Eye (tissue), 1 donor: ENCODE data around the gene LRRC40.
"Not testable (repeated sequence)": the region's sequence is repeated elsewhere in the genome, so short reads cannot be mapped to it uniquely, and the experiment has no call there.

Experiments used
- DNase-seq: peaks from one replicate; pipeline ENCODE4 v3.0.0-alpha.2; 2015

Gene LRRC40

DNA sequence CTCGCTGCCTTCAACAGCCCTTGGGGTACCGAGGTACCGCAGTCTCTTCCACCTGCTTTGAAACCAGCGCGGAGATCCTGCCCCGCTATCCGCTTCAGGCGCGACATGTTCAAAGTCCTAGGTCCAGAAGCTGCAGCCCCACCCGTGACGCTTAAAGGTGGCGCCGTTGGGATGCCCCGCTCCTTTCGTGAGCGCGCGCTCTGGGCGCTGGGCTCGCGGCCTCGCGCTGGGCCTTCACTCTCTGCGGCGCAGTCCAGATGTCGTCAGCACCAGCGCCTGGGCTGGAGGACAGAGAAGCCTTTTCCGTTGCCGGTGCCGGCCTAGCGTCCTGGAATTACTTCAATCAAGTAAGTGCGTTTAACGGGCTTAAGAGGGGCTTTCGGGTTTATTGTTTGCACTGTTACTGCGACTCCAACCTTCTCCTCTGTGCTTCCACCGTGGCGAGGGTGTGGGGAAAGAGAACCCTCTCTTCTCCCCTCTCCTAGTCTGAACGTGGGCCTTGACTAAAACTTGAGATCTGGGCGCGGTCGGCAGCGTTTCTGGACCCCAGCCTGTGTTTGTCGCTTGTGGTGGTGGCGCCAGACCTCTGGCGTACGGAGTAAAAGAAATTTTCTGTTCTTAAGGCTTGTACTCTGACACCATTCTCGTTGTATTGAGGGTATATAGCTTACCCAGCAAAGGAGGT, at the start of gene LRRC40:
TSS of gene LRRC40 (minus strand) at position 146 of the 685 bp plus-strand sequence. CDS start at position 107, 39 bp downstream.
- peak; percentile 99 for DNase-seq

GRCh38 chr1:70248729-70249128, 43.4 kb upstream of the LRRC40 start:
- DNase-seq = no peak

- no peak for DNase-seq
Observed at GRCh38 chr1:70247768-70248167, 42.4 kb upstream of the LRRC40 start.

- DNase-seq = no peak
Observed at GRCh38 chr1:70247122-70247521, 41.7 kb upstream of the LRRC40 start.

- DNase-seq = no peak
Observed at GRCh38 chr1:70239940-70240339, 34.6 kb upstream of the LRRC40 start.

GRCh38 chr1:70234733-70235132, 29.4 kb upstream of the LRRC40 start:
- no peak for DNase-seq

- no peak for DNase-seq
Observed at GRCh38 chr1:70231475-70231874, 26.1 kb upstream of the LRRC40 start.

GRCh38 chr1:70228670-70229069, 23.3 kb upstream of the LRRC40 start:
- DNase-seq = no peak

- no peak for DNase-seq
Observed at GRCh38 chr1:70227439-70227838, 22.1 kb upstream of the LRRC40 start.

- no peak for DNase-seq
Observed at GRCh38 chr1:70224954-70225353, 19.6 kb upstream of the LRRC40 start.

DNA sequence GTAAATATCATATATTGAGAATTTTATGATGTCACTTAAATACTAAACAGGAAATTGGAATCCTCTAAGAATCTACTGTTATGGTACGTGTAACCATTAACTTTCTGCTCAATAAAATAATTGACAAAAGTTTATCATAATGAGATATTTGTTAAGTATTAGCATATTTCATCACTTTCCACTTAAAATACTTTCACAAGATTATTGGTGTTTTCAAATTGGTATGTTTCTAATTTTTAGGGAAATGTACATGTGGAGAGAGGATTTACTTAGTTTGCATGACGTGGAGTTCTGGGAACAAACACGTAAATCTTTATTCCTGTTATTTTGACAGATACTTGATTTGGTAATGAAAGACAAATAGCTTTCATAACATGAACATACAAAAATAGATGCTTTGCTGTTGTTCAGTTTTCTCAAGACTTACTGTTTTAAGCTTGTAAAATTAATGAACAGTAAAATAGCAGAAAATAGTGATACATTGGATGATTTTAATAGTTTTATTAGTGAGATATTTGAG, 17.4 kb upstream of the LRRC40 start:
- peak; percentile 14 for DNase-seq

DNA sequence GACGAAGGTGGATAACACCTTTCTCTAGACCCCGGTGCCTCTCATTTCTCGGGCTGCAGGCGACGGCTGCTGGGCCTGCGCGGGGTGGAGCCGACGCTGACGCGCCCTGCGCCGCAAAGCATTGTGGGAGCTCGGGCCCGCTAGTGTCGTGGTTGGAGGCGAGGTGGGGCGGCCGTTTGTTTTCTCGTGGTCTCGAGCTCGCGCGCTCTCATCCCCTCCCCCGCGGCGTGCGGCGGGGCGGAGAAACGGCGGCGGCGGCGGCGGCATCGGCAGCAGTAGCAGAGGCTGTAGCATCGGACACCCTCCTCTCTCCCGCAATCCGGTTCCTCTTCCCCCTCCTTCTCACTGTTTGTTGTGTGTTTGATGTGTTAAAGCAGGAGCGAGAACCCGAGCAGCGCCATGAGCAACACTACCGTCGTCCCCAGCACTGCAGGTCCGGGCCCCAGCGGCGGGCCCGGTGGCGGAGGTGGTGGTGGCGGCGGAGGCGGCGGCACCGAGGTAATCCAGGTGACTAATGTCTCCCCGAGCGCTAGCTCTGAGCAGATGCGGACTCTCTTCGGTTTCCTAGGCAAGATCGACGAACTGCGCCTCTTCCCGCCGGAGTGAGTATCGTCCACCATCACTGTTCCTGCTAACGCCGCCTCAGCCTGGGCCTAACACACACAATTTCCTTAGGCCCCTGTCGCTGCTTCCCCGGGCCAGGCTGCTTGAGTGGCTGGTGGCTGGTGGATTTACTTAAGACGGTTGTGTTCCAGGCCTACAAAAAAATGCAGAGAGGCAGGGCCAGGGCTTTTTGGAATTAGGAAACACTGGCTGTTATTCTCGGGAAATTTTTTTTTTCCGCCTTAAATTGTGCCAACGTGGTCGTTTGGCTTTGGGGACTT, 16.1 kb upstream of the LRRC40 start, which contains the start of gene SRSF11:
TSS of gene SRSF11 (plus strand) at position 143 of the 884 bp plus-strand sequence. CDS start at position 400, 257 bp downstream.
- peak; percentile 98 for DNase-seq

GRCh38 chr1:70220517-70221237, 15.3 kb upstream of the LRRC40 start:
- DNase-seq = no peak

GRCh38 chr1:70220015-70220414, 14.6 kb upstream of the LRRC40 start:
- DNase-seq = peak; percentile 11

DNA sequence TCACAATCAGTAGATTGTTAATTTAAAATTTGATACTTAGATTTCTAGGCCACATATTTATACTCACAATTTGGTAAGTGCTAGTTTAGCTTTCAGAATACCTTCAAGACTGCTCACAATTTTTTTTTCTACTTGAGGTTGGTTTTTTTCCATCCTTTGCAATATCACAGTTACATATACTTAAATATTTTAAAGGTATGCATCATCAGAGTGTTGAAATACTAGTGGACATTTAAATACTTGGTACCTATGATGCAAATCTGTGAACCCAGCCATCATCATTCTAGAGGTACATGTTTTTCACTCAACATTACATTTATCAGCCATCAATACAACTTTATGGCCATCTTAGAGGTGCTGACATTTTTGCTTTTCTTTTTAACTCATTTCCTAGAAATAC, 6.2 kb upstream of the LRRC40 start:
- DNase-seq = no peak

- DNase-seq = no peak
Observed at GRCh38 chr1:70210820-70211219, 5.4 kb upstream of the LRRC40 start.

DNA sequence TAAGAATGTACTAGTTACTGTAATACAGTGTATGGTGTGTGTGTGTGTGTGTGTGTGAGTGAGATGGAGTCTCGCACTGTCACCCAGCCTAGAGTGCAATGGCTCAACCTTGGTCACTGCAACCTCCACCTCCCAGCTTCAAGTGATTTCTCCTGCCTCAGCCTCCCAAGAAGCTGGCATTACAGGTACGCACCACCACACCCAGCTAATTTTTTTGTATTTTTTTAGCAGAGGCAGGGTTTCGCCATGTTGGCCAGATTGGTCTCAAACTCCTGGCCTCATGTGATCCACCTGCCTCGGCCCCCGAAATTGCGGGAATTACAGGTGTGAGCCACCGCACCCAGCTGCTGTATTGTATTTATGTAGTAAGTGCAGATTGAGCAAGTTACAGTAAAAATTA, 2.9 kb upstream of the LRRC40 start:
- no peak for DNase-seq

GRCh38 chr1:70207492-70207891, 2.1 kb upstream of the LRRC40 start:
- DNase-seq = no peak

DNA sequence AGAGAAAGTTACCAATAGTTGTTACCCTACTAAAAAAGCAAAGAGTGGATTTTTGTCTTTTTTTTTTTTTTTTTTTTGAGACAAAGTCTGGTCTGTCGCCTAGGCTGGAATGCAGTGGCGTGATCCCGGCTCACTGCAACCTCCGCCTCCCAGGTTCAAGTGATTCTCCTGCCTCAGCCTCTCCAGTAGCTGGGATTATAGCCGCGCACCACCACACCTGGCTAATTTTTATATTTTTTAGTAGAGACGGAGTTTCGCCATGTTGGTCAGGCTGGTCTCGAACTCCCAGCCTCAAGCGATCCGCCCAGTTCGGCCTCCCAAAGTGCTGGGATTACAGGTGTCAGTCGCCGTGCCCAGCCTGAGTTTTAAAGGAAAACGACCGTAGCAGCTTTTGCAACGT, 1.5 kb upstream of the LRRC40 start:
- not testable (repeated sequence) for DNase-seq

DNA sequence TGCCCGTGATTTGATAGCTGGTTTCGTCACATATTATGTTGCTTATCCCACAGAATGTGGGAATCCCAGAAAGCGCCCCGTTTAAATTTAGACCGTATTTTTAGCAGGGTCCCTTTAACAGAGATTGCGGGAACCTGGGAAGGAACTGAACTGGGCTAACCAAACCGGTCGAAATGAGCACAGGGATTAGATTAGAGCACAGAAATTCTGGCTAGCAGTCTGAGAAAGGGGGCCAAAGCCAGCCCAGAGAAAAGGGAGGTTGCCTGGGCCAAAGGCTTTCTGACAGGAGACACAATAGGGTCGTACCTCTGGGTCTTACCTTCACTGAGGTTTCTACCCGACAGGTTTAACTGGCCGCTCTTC, 327 bp downstream of the LRRC40 start:
- DNase-seq = no peak

GRCh38 chr1:70204600-70204999, 779 bp downstream of the LRRC40 start:
- DNase-seq = peak; percentile 68

GRCh38 chr1:70204139-70204538, 1.2 kb downstream of the LRRC40 start:
- DNase-seq = no peak

GRCh38 chr1:70202173-70202758, 3.1 kb downstream of the LRRC40 start:
- DNase-seq = no peak
